Mesodermal cell (in vitro differentiated cells): ENCODE measurements around the gene CXorf49. TPM values are rescaled to one million over a fixed set of nuclear protein-coding genes. Genes with fewer than 3 reads are reported as not detected.
"Not testable (repeated sequence)": the region's sequence is repeated elsewhere in the genome, so short reads cannot be mapped to it uniquely, and the experiment has no call there.

ENCODE experiments used
- H3K27ac ChIP-seq: 2 replicates; pipeline ENCODE4 v1.7.0; 2013; ENCODE audit warnings: mild to moderate bottlenecking, low read depth, low read length, moderate library complexity; ENCODE audit not compliant: severe bottlenecking
- H3K36me3 ChIP-seq: 2 replicates; pipeline ENCODE4 v1.7.1; 2013; ENCODE audit warnings: mild to moderate bottlenecking, low read length, moderate library complexity; ENCODE audit not compliant: control insufficient read depth, insufficient read depth
- H3K4me1 ChIP-seq: one replicate; pipeline ENCODE4 v1.7.1; 2013; ENCODE audit warnings: mild to moderate bottlenecking, low read length; ENCODE audit not compliant: insufficient read depth, control insufficient read depth, poor library complexity, severe bottlenecking
- H3K4me3 ChIP-seq: 2 replicates; pipeline ENCODE4 v1.7.0; 2013; ENCODE audit warnings: low read length, control low read depth, mild to moderate bottlenecking; ENCODE audit not compliant: insufficient read depth, poor library complexity, severe bottlenecking; ENCODE audit errors: extremely low read depth
- H3K9me3 ChIP-seq: 2 replicates; pipeline ENCODE4 v1.7.1; 2013; ENCODE audit warnings: mild to moderate bottlenecking, low read length, moderate library complexity; ENCODE audit not compliant: control insufficient read depth
- WGBS, 2 experiments: methylation state at CpG; one replicate each; pipeline ENCODE4 v1.1.5; 2013; ENCODE audit warnings: missing lambda C conversion rate in 2 of 2; ENCODE audit not compliant: insufficient coverage in 2 of 2; 5-methylcytosine and 5-hydroxymethylcytosine counted together
- polyA plus RNA-seq, 2 experiments: library from polyadenylated mRNA; stranded (reverse); fragments of 50-300 nt; gene quantifications; one replicate each; pipeline ENCODE4 v1.2.3, GENCODE V29; 2013

The CXorf49 gene
- not detected for polyA plus RNA-seq (2013, experiment 1 of 2)
- polyA plus RNA-seq (2013, experiment 2 of 2), result not detected

DNA sequence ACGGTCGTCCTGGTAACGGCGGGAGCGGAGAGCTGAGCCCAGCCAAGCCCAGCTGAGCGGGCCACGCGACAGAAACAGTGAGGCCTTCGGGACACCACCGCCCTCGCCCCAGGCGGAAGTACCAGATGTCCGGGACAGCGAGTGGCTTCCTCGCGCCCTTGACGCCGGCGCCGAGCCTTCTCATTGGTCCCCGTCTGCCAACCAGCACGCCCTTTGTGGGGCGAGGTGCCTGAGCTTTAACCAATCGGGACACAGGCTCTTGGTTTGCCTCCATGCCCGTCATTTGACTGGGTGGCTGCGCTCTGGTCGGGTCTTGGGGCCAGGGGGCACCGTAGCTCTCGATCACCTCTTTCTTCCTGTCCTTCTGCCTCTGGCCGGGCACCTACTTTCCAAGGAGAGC, at the start of gene CXorf49:
TSS of gene CXorf49 (minus strand) at position 101 of the 400 bp plus-strand sequence. CDS start 134 bp downstream, outside the sequence.
- not testable (repeated sequence) for H3K27ac ChIP-seq, H3K4me3 ChIP-seq, H3K9me3 ChIP-seq, H3K4me1 ChIP-seq, H3K36me3 ChIP-seq
- no CpG with 5 or more reads among the region's 30 CpGs for WGBS, 2 experiments

DNA sequence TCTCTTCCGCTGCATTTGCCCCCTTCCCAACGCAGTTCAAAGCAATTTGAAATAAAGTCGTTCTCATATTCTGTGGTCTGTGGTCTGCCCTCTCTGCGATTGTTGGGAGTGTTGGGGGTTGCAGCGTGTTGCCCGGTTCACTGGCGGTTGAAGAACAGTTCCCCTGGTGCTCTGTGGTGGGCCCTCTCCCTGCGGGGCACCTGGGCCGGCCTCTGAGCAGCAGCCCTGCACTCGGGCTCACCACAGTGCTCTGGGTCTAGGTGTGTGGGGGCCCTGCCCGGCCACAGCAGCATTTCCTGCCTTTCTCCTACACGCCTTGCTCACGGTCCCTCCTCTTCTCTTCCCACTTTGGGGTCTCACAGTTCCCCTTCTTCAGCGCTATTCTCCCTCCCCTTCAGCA, 49.0 kb upstream of the CXorf49 start:
- WGBS, 2 experiments, result no CpG with 5 or more reads among the region's 14 CpGs
- H3K36me3 ChIP-seq, H3K4me3 ChIP-seq, H3K4me1 ChIP-seq, H3K27ac ChIP-seq, H3K9me3 ChIP-seq: not testable (repeated sequence)

DNA sequence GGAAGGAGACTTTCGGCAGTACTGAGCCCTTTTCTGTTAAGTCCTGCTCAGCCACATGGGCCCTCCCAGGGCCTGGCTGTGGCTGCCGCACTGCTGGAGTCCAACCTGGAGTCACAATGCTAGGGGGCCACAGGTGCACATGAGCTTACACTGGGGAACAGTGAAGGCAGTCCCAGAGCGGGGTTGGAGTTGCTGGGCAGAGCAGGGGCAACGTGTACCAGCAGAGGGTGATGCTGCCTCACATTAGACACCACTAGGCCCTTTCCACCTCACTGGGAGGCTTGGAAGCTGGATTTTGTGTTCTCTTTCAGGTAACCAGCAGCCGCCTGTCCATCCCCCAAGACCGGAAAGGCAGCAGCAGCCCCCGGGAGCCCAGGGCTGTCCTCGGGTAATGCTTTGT, 47.5 kb upstream of the CXorf49 start:
- H3K4me3 ChIP-seq, H3K4me1 ChIP-seq, H3K27ac ChIP-seq, H3K36me3 ChIP-seq, H3K9me3 ChIP-seq: not testable (repeated sequence)
- no CpG with 5 or more reads among the region's 8 CpGs for WGBS, 2 experiments

DNA sequence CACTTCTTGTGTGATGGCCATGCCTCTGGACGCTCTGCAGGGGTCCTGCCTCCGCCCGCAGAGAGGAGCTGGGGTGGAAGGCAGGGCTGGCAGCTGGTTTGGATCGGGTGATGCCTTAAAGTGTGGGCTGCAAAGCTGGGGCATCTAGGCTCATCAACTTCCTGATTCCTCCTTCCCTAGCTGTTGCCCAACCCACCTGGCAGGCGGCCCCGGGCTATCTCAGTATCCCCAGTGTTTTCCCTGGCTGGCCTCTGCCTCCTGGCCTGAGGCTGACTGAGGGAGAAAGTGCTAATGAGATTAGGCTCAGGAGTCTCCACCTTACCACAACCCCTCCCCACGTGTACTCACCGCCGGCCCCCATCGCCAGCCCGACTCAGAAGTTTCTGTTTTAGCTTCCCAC, 46.7 kb upstream of the CXorf49 start:
- no CpG with 5 or more reads among the region's 11 CpGs for WGBS, 2 experiments

DNA sequence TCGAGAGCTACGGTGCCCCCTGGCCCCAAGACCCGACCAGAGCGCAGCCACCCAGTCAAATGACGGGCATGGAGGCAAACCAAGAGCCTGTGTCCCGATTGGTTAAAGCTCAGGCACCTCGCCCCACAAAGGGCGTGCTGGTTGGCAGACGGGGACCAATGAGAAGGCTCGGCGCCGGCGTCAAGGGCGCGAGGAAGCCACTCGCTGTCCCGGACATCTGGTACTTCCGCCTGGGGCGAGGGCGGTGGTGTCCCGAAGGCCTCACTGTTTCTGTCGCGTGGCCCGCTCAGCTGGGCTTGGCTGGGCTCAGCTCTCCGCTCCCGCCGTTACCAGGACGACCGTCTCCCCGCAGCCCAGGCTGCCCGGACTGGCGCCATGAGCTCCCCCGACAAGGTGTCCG, 45.0 kb upstream of the CXorf49 start, which contains the start of gene CXorf49B:
TSS of gene CXorf49B (plus strand) at position 301 of the 400 bp plus-strand sequence. CDS start at position 376, 75 bp downstream.
- not testable (repeated sequence) for H3K4me1 ChIP-seq, H3K27ac ChIP-seq, H3K4me3 ChIP-seq, H3K9me3 ChIP-seq, H3K36me3 ChIP-seq
- no CpG with 5 or more reads among the region's 34 CpGs for WGBS, 2 experiments

More for the DNA sequence above, 46.7 kb upstream of the CXorf49 start:
- H3K4me1 ChIP-seq, H3K36me3 ChIP-seq, H3K4me3 ChIP-seq, H3K27ac ChIP-seq, H3K9me3 ChIP-seq: not testable (repeated sequence)

DNA sequence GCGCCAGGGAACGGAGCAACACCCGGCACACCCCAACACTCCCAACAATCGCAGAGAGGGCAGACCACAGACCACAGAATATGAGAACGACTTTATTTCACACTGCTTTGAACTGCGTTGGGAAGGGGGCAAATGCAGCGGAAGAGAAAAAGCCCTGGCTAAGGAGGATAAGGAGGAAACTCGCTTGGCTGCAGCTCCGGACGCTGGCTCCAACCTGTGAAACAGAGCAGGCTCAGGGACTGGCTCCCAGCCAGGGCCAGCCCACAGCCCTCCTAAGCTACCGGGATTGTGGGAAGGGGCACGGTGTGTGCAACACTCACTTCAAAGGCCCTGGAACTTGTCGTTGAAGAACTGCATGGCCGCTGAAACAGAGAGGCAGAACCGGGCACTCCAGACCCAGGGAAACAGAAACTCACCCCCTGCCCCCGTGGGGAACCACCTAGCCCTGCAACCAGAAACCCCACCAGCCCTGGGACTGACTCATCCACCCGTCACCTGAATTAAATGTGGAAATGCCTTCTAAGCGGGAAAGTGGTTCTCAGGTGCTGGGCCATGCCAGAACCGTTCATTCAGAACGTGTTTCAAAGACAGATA, 42.7 kb upstream of the CXorf49 start:
- H3K4me1 ChIP-seq, H3K4me3 ChIP-seq, H3K27ac ChIP-seq, H3K9me3 ChIP-seq, H3K36me3 ChIP-seq: not testable (repeated sequence)
- no CpG with 5 or more reads among the region's 20 CpGs for WGBS, 2 experiments

DNA sequence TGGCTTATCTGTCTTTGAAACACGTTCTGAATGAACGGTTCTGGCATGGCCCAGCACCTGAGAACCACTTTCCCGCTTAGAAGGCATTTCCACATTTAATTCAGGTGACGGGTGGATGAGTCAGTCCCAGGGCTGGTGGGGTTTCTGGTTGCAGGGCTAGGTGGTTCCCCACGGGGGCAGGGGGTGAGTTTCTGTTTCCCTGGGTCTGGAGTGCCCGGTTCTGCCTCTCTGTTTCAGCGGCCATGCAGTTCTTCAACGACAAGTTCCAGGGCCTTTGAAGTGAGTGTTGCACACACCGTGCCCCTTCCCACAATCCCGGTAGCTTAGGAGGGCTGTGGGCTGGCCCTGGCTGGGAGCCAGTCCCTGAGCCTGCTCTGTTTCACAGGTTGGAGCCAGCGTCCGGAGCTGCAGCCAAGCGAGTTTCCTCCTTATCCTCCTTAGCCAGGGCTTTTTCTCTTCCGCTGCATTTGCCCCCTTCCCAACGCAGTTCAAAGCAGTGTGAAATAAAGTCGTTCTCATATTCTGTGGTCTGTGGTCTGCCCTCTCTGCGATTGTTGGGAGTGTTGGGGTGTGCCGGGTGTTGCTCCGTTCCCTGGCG, 2.3 kb upstream of the CXorf49 start:
- H3K4me1 ChIP-seq, H3K27ac ChIP-seq, H3K9me3 ChIP-seq, H3K4me3 ChIP-seq, H3K36me3 ChIP-seq: not testable (repeated sequence)
- WGBS, 2 experiments, result no CpG with 5 or more reads among the region's 20 CpGs

DNA sequence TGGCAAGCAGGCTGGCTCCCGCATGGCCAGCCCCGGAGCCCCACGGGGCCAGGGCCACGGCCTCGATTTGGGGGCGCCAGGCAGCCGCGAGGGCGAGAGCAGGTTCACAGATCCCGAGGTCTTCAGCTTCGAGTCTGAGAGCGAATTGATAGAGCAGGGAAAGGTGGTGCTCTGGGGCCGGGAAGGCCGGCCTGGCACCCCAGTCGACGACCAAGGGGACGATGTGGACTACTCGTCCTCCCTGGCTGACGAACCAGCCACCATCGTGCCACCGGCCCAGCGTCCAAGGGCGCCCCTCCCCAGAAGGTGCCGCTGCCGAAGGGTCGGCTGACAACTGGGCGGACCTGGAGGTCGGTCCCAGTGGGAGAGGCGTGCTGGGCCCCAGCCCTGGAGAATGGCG, 1.1 kb upstream of the CXorf49 start:
- not testable (repeated sequence) for H3K4me1 ChIP-seq, H3K36me3 ChIP-seq, H3K9me3 ChIP-seq, H3K4me3 ChIP-seq, H3K27ac ChIP-seq
- WGBS, 2 experiments, result no CpG with 5 or more reads among the region's 30 CpGs

DNA sequence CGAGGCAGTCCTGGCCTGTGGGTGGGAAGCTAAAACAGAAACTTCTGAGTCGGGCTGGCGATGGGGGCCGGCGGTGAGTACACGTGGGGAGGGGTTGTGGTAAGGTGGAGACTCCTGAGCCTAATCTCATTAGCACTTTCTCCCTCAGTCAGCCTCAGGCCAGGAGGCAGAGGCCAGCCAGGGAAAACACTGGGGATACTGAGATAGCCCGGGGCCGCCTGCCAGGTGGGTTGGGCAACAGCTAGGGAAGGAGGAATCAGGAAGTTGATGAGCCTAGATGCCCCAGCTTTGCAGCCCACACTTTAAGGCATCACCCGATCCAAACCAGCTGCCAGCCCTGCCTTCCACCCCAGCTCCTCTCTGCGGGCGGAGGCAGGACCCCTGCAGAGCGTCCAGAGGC, 1.8 kb downstream of the CXorf49 start:
- WGBS, 2 experiments, result no CpG with 5 or more reads among the region's 12 CpGs
- H3K9me3 ChIP-seq, H3K36me3 ChIP-seq, H3K27ac ChIP-seq, H3K4me3 ChIP-seq, H3K4me1 ChIP-seq: not testable (repeated sequence)

DNA sequence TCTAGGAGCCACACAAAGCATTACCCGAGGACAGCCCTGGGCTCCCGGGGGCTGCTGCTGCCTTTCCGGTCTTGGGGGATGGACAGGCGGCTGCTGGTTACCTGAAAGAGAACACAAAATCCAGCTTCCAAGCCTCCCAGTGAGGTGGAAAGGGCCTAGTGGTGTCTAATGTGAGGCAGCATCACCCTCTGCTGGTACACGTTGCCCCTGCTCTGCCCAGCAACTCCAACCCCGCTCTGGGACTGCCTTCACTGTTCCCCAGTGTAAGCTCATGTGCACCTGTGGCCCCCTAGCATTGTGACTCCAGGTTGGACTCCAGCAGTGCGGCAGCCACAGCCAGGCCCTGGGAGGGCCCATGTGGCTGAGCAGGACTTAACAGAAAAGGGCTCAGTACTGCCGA, 2.5 kb downstream of the CXorf49 start:
- WGBS, 2 experiments, result no CpG with 5 or more reads among the region's 8 CpGs
- H3K27ac ChIP-seq, H3K36me3 ChIP-seq, H3K4me1 ChIP-seq, H3K4me3 ChIP-seq, H3K9me3 ChIP-seq: not testable (repeated sequence)

DNA sequence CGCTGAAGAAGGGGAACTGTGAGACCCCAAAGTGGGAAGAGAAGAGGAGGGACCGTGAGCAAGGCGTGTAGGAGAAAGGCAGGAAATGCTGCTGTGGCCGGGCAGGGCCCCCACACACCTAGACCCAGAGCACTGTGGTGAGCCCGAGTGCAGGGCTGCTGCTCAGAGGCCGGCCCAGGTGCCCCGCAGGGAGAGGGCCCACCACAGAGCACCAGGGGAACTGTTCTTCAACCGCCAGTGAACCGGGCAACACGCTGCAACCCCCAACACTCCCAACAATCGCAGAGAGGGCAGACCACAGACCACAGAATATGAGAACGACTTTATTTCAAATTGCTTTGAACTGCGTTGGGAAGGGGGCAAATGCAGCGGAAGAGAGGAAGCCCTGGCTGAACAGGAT, 4.0 kb downstream of the CXorf49 start:
- no CpG with 5 or more reads among the region's 14 CpGs for WGBS, 2 experiments
- not testable (repeated sequence) for H3K27ac ChIP-seq, H3K9me3 ChIP-seq, H3K4me1 ChIP-seq, H3K4me3 ChIP-seq, H3K36me3 ChIP-seq
